HG02759 (cell line): Measurements from ENCODE around the gene LAMC3.

ENCODE experiments used
- ATAC-seq: cut with Tn5 transposase; IDR thresholded peaks from one replicate; pipeline ENCODE4 v1.9.1; 2021; ENCODE audit warnings: mild to moderate bottlenecking, moderate library complexity; ENCODE audit not compliant: unreplicated experiment

Gene LAMC3

GRCh38 chr9:131008909-131009618, at the start of gene LAMC3:
Gene LAMC3 (plus strand): TSS chr9:131009174. CDS start chr9:131009215, 41 bp downstream.
- no peak for ATAC-seq

- ATAC-seq = no peak
Measured at GRCh38 chr9:130959809-130960334, 49.1 kb upstream of the LAMC3 start.

GRCh38 chr9:130960522-130961378, 48.2 kb upstream of the LAMC3 start:
- no peak for ATAC-seq

- no peak for ATAC-seq
Measured at GRCh38 chr9:130961511-130962300, 47.3 kb upstream of the LAMC3 start.

- ATAC-seq = no peak
Measured at GRCh38 chr9:130962418-130963316, 46.3 kb upstream of the LAMC3 start.

- no peak for ATAC-seq
Measured at GRCh38 chr9:130963337-130963908, 45.6 kb upstream of the LAMC3 start.

- ATAC-seq = no peak
Measured at GRCh38 chr9:130963916-130964315, 45.1 kb upstream of the LAMC3 start.

- ATAC-seq = no peak
Measured at GRCh38 chr9:130965680-130966079, 43.3 kb upstream of the LAMC3 start.

GRCh38 chr9:130970052-130970451, 38.9 kb upstream of the LAMC3 start:
- ATAC-seq = no peak

- ATAC-seq = no peak
Measured at GRCh38 chr9:130970855-130971254, 38.1 kb upstream of the LAMC3 start.

GRCh38 chr9:130971294-130971849, 37.6 kb upstream of the LAMC3 start:
- no peak for ATAC-seq

GRCh38 chr9:130972277-130972956, 36.6 kb upstream of the LAMC3 start:
- no peak for ATAC-seq

GRCh38 chr9:130972957-130973685, 35.9 kb upstream of the LAMC3 start:
- ATAC-seq = no peak

GRCh38 chr9:130973686-130974281, 35.2 kb upstream of the LAMC3 start:
- ATAC-seq = no peak

- no peak for ATAC-seq
Measured at GRCh38 chr9:130974697-130975096, 34.3 kb upstream of the LAMC3 start.

GRCh38 chr9:130975156-130975555, 33.8 kb upstream of the LAMC3 start:
- ATAC-seq = no peak

GRCh38 chr9:130975932-130976841, 32.8 kb upstream of the LAMC3 start:
- no peak for ATAC-seq
